HepG2 (cell line): ENCODE results near the gene C2orf49. TPM values are rescaled to one million over a fixed set of nuclear protein-coding genes. Genes with fewer than 3 reads are reported as not detected.
A peak's percentile ranks its signal among the peaks of the same experiment; 100 is the strongest.

Source experiments
- ATAC-seq: fragments of 200-7000 bp; cut with Tn5 transposase; 3 replicates; pipeline ENCODE4 v1.9.1; 2020; ENCODE audit warnings: mild to moderate bottlenecking, moderate library complexity
- BruUV-seq: library from RNA; stranded (reverse); fragments of 400-500 nt; replicated peaks from 2 replicates; lab custom pipeline; 2021; lab: Mats Ljungman, UMichigan
- CTCF ChIA-PET: fragments of 300-600 bp; formaldehyde crosslinking; extraction: SDS; loops from one replicate; lab custom pipeline; 2021; ENCODE audit warnings: low total read pairs, inconsistent platforms, low intra/inter-chr PET ratio; lab: Yijun Ruan, JAX
- POLR2A ChIA-PET: fragments of 350-600 bp; sonication (Branson Sonifier 250); formaldehyde crosslinking; loops from one replicate; lab custom pipeline; 2020; ENCODE audit warnings: antibody characterized with exemption, inconsistent platforms; lab: Yijun Ruan, JAX
- DNase-seq: peaks from one replicate; pipeline ENCODE4 v3.0.0-alpha.2; 2015; ENCODE audit warnings: low spot score
- FAIRE-seq: peaks from 3 replicates; lab custom pipeline; 2011; peaks lifted over from hg19 to GRCh38; lab: Jason Lieb, UNC
- H2AFZ ChIP-seq: one replicate; pipeline ENCODE4 v1.6.1; 2011; ENCODE audit warnings: low read length, inconsistent platforms
- H3K27ac ChIP-seq: fragments of 300-600 bp; 3 replicates; pipeline ENCODE4 v1.8.0; 2011; ENCODE audit warnings: mixed run types, mild to moderate bottlenecking, mixed read lengths, low read length, inconsistent platforms; ENCODE audit not compliant: insufficient read depth; ENCODE audit errors: extremely low read length
- H3K27me3 ChIP-seq, 2 experiments: fragments of 200-600 bp in 1 of 2; 2 replicates in 1 of 2; 3 replicates in 1 of 2; pipeline versions ENCODE4 v1.6.0 to v1.8.0; 2011; ENCODE audit warnings: low read length in 2 of 2, mild to moderate bottlenecking in 2 of 2, moderate library complexity in 2 of 2, inconsistent platforms in 1 of 2; ENCODE audit not compliant: insufficient read depth in 2 of 2, control insufficient read depth in 1 of 2
- H3K36me3 ChIP-seq, 2 experiments: fragments of 200-600 bp in 1 of 2; replicated peaks in 1 of 2; 2 replicates in 1 of 2; 3 replicates in 1 of 2; pipeline versions ENCODE4 v1.5.1 to v1.8.0; 2011; ENCODE audit warnings: low read length in 2 of 2, inconsistent platforms in 1 of 2; ENCODE audit not compliant: insufficient read depth in 2 of 2, control insufficient read depth in 1 of 2
- H3K4me1 ChIP-seq: 2 replicates; pipeline ENCODE4 v1.5.1; 2012; ENCODE audit warnings: low read length, inconsistent platforms; ENCODE audit not compliant: insufficient read depth
- H3K4me2 ChIP-seq: 2 replicates; pipeline ENCODE4 v1.6.0; 2011; ENCODE audit warnings: low read depth, low read length, inconsistent platforms
- H3K4me3 ChIP-seq, 3 experiments: fragments of 200-600 bp in 1 of 3; sonication (generic), shearing (Covaris generic) in 1 of 3; replicated peaks in 1 of 3; 2 replicates each; pipeline ENCODE4 v1.5.1; 2011 to 2016; ENCODE audit warnings: low read length in 3 of 3, inconsistent platforms in 2 of 3, low read depth in 2 of 3, mild to moderate bottlenecking in 2 of 3, control low read depth in 1 of 3, mixed read lengths in 1 of 3; ENCODE audit not compliant: insufficient read depth in 1 of 3
- H3K79me2 ChIP-seq: one replicate; pipeline ENCODE4 v1.6.1; 2011; ENCODE audit warnings: low read length, inconsistent platforms; ENCODE audit not compliant: insufficient read depth
- H3K9ac ChIP-seq: 2 replicates; pipeline ENCODE4 v1.6.0; 2011; ENCODE audit warnings: mild to moderate bottlenecking, low read depth, low read length, inconsistent platforms; ENCODE audit not compliant: insufficient read depth
- H3K9me3 ChIP-seq: 2 replicates; pipeline ENCODE4 v1.5.1; 2012; ENCODE audit warnings: mild to moderate bottlenecking, low read length
- H4K20me1 ChIP-seq: 2 replicates; pipeline ENCODE4 v1.6.0; 2011; ENCODE audit warnings: inconsistent platforms, mild to moderate bottlenecking, low read length, moderate library complexity; ENCODE audit not compliant: insufficient read depth
- ARID3A ChIP-seq: IDR thresholded peaks from 2 replicates; pipeline ENCODE4 v1.6.1; 2012; ENCODE audit warnings: low read depth, low read length, improper control_type of control experiment
- CTCF ChIP-seq: sonication (generic); formaldehyde crosslinking; IDR thresholded peaks from 2 replicates; pipeline ENCODE4 v1.5.0; 2020; ENCODE audit warnings: mild to moderate bottlenecking, missing genetic modification reagents, moderate library complexity
- NR2C2 ChIP-seq: sonication (generic); formaldehyde crosslinking; IDR thresholded peaks from 2 replicates; pipeline ENCODE4 v1.4.0; 2020; ENCODE audit warnings: missing genetic modification reagents, mild to moderate bottlenecking, moderate library complexity, borderline replicate concordance
- REL ChIP-seq: sonication (generic); formaldehyde crosslinking; conservative IDR thresholded peaks from 2 replicates; pipeline ENCODE4 v1.8.0; 2022; ENCODE audit warnings: mild to moderate bottlenecking, missing genetic modification reagents, moderate library complexity
- SIX4 ChIP-seq: sonication (generic); formaldehyde crosslinking; IDR thresholded peaks from 2 replicates; pipeline ENCODE4 v1.4.0; 2020; ENCODE audit warnings: missing genetic modification reagents
- SMARCC2 ChIP-seq: fragments of 450-650 bp; IDR thresholded peaks from 2 replicates; pipeline ENCODE4 v1.6.1; 2017; ENCODE audit warnings: antibody characterized with exemption, mild to moderate bottlenecking
- SMC3 ChIP-seq: IDR thresholded peaks from 2 replicates; pipeline ENCODE4 v1.6.1; 2011; ENCODE audit warnings: low read length, improper control_type of control experiment
- STAG1 ChIP-seq: sonication (generic); formaldehyde crosslinking; IDR thresholded peaks from 2 replicates; pipeline ENCODE4 v1.4.0; 2020; ENCODE audit warnings: missing genetic modification reagents
- U2AF1 ChIP-seq: fragments of 200-400 bp; formaldehyde crosslinking; optimal IDR thresholded peaks from 2 replicates; pipeline ENCODE3; 2017; ENCODE audit warnings: mild to moderate bottlenecking, low read depth, low read length
- ZNF12 ChIP-seq: sonication (generic); formaldehyde crosslinking; IDR thresholded peaks from 2 replicates; pipeline ENCODE4 v1.5.0; 2020; ENCODE audit warnings: missing genetic modification reagents
- ZNF512 ChIP-seq: sonication (generic); formaldehyde crosslinking; IDR thresholded peaks from 2 replicates; pipeline ENCODE4 v1.4.0; 2020; ENCODE audit warnings: mild to moderate bottlenecking, missing genetic modification reagents
- ZNF691 ChIP-seq: sonication (generic); formaldehyde crosslinking; IDR thresholded peaks from 2 replicates; pipeline ENCODE4 v1.4.0; 2020; ENCODE audit warnings: missing genetic modification reagents, low read depth, mild to moderate bottlenecking, borderline replicate concordance
- ZNF777 ChIP-seq: sonication (generic); formaldehyde crosslinking; IDR thresholded peaks from 2 replicates; pipeline ENCODE4 v1.4.0; 2020; ENCODE audit warnings: missing genetic modification reagents
- WGBS: methylation state at CpG from one replicate; pipeline ENCODE4 v1.1.6; 2017; ENCODE audit warnings: low lambda C conversion rate; 5-methylcytosine and 5-hydroxymethylcytosine counted together
- in situ Hi-C: cut with HindIII; loops from 2 replicates; pipeline ENCODE4 v1.10.0; 2017; ENCODE audit warnings: low pct_unique_long_range_greater_than_20kb; ENCODE audit not compliant: extremely low pct_ligation_motif_present
- intact Hi-C: fragments of 100-400 bp; cut with micrococcal nuclease; formaldehyde crosslinking; loops from one replicate; pipeline ENCODE4 v1.10.0; 2022; ENCODE audit not compliant: unreplicated experiment
- polyA plus RNA-seq, 8 experiments: library from polyadenylated mRNA; depleted of rRNA in 3 of 8; stranded (reverse) in 7 of 8; unstranded in 1 of 8; fragments of >200 nt; fragmentation: Illumina TruSeq in 4 of 8; extraction: Trizol in 4 of 8; gene quantifications; 2 replicates each; pipeline versions ENCODE4 v1.2.1 to v1.2.3, GENCODE V29; 2011 to 2016; ENCODE audit warnings: low read depth in 4 of 8, missing spikeins in 1 of 8, mixed read lengths in 1 of 8; ENCODE audit not compliant: insufficient read depth in 1 of 8
- total RNA-seq, 5 experiments: library from RNA; depleted of rRNA; stranded (reverse); fragments of >200 nt; fragmentation: Illumina TruSeq; extraction: Trizol; gene quantifications; 2 replicates each; pipeline ENCODE4 v1.2.3, GENCODE V29; 2016; ENCODE audit warnings: low read depth in 1 of 5

Gene C2orf49
- total and polyA plus RNA-seq, 2 of the 13 experiments (the other 11 are each of a cell fraction or from before 2014, with no cell fraction given) = 24.7 to 28.8 TPM

- H2AFZ ChIP-seq = no peak overlapping the region
- WGBS = 97% methylated on average over 5 of the region's 5 CpGs
- in situ Hi-C loops = no loop called here
- ATAC-seq = no peak
- peaks cover 12% of the 10 kb centered on the region for H3K4me1 ChIP-seq
- FAIRE-seq = no peak
- H4K20me1 ChIP-seq = no peaks in the 10 kb centered on the region; the same call in 1 of the 2 replicates
- ChIA-PET CTCF (no interaction called here), POLR2A (no interaction called here)
- no peaks in the 10 kb centered on the region for H3K79me2 ChIP-seq
- H3K9ac ChIP-seq = no peak overlapping the region
- no peaks in the 10 kb centered on the region for H3K27me3 ChIP-seq
- H3K36me3 ChIP-seq = peaks cover 0 to 19% of the 10 kb centered on the region in 2 experiments; a peak in 3 of 5 replicates
- DNase-seq = no peak
- no peak overlapping the region for H3K4me3 ChIP-seq
- no peak overlapping the region for H3K27ac ChIP-seq
- H3K4me2 ChIP-seq = no peak overlapping the region
- no peak for TF ChIP-seq REL (CRISPR knock-in tag)
- TF ChIP-seq SMARCC2 = no peak
- TF ChIP-seq ZNF777 = no peak
- TF ChIP-seq ZNF12 = no peak
- no peak for TF ChIP-seq NR2C2 (CRISPR knock-in tag)
- TF ChIP-seq, all 625 proteins: peak for 0
- BruUV-seq = no TSS peak
- H3K9me3 ChIP-seq = no peaks in the 10 kb centered on the region
- intact Hi-C loops = no loop called here
Measured at GRCh38 chr2:105376789-105377240, 39.5 kb downstream of the C2orf49 start.

- ChIA-PET CTCF (interaction anchor here (1.1 kb wide), 1 partner anchor 144 kb away, joined by 3 read pairs; no protein-coding TSS in a partner anchor), POLR2A (no interaction called here)
- no peak overlapping the region for H3K4me2 ChIP-seq
- H3K36me3 ChIP-seq = peaks cover 0 to 17% of the 10 kb centered on the region in 2 experiments; a peak in 3 of 5 replicates
- no peaks in the 10 kb centered on the region for H3K9me3 ChIP-seq
- BruUV-seq = no TSS peak
- no peak for DNase-seq
- H3K79me2 ChIP-seq = no peaks in the 10 kb centered on the region
- intact Hi-C loops (no loop called here), in situ Hi-C loops (no loop called here)
- H3K27me3 ChIP-seq = no peaks in the 10 kb centered on the region
- no peak overlapping the region for H3K9ac ChIP-seq
- peaks cover 12% of the 10 kb centered on the region for H3K4me1 ChIP-seq
- H3K27ac ChIP-seq = no peak overlapping the region
- WGBS = 97% methylated on average over 3 of the region's 3 CpGs
- H4K20me1 ChIP-seq = no peaks in the 10 kb centered on the region; the same call in 1 of the 2 replicates
- H2AFZ ChIP-seq = no peak overlapping the region
- no peak for ATAC-seq
- no peak overlapping the region for H3K4me3 ChIP-seq
- no peak for FAIRE-seq
- no peak for TF ChIP-seq ZNF691 (CRISPR knock-in tag)
- TF ChIP-seq REL (CRISPR knock-in tag) = no peak
- TF ChIP-seq U2AF1 = no peak
- no peak for TF ChIP-seq SIX4 (CRISPR knock-in tag)
- no peak for TF ChIP-seq ZNF512 (CRISPR knock-in tag)
- TF ChIP-seq STAG1 (CRISPR knock-in tag) = peak; percentile 48
- peak; percentile 15; the same call in 1 of the 2 replicates for TF ChIP-seq SMC3
- TF ChIP-seq CTCF (CRISPR knock-in tag) = 0 out of 2 replicates have a peak, but pooled peaks have one; percentile 26
- no peak for TF ChIP-seq ARID3A
Measured at GRCh38 chr2:105377871-105378270, 40.5 kb downstream of the C2orf49 start.
